ENCODE data around the gene GPC5. TPM values are rescaled to one million over a fixed set of nuclear protein-coding genes. Genes with fewer than 3 reads are reported as not detected.

Gene GPC5
- total and polyA plus RNA-seq, 11 donors = 0.14 to 2.9 (median 0.84) TPM; not detected in 1

DNA sequence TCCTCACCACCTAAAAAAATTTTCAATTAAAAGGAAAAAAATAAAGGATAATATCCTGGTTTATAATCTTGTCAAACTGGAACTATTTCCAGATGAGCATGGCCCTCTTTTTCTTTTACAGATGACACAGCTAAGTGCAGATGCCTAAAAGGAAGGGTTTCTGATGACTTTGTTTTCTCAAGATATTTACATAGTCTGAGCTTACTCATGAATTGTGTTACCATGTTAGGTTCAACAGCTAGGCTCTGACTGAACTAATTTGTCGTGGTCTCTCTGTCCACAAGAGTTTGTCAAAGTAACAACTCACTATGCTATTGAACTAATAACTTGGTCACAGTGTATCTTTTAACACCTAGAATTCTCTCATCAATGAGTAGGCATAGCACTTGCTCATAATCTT, 780.8 kb downstream of the GPC5 start:
- intact Hi-C loops (cut with DNase I) = no loop called here
- Histone ChIP-seq H3K36me3 (no peaks in the 10 kb centered on the region), H3K27me3 (no peaks in the 10 kb centered on the region), H3K4me3 (no peak overlapping the region), H3K4me1 (no peaks in the 10 kb centered on the region), H3K27ac (no peak overlapping the region), H3K9me3 (no peaks in the 10 kb centered on the region)
- 81 to 90% (median 83%) methylated on average over 1 of the region's 1 CpG for WGBS, 4 donors
- TF ChIP-seq CTCF (IDR thresholded peaks at IDR 0.05) = no peak
- TF ChIP-seq POLR2A (IDR thresholded peaks at IDR 0.05) = no peak
- no peak for DNase-seq
- no peak for ATAC-seq

GRCh38 chr13:92187378-92187989, 789.1 kb downstream of the GPC5 start:
- ATAC-seq = peak in 1 of 4 donors; percentile 52
- TF ChIP-seq POLR2A (IDR thresholded peaks at IDR 0.05) (no peak), CTCF (IDR thresholded peaks at IDR 0.05) (peak; percentile 60 to 85 (median 75))
- Histone ChIP-seq H3K27ac (no peak overlapping the region), H3K4me1 (no peaks in the 10 kb centered on the region), H3K27me3 (no peaks in the 10 kb centered on the region), H3K36me3 (no peaks in the 10 kb centered on the region), H3K9me3 (peaks cover 0 to 10% (median 0%) of the 10 kb centered on the region in 12 donors), H3K4me3 (no peak overlapping the region)
- intact Hi-C loops (cut with DNase I) = loop anchor here in 7 of 10 donors (2.0 to 10.0 kb wide), 3 partner anchors 167 to 170 kb away; no protein-coding TSS in a partner anchor
- no peak for DNase-seq
- WGBS, 4 donors = 0 to 3% (median 0%) methylated on average over 1 of the region's 1 CpG

GRCh38 chr13:92188574-92188973, 790.2 kb downstream of the GPC5 start:
- no peaks in the 10 kb centered on the region for H3K27me3 ChIP-seq
- 81 to 90% (median 86%) methylated on average over 2 of the region's 2 CpGs for WGBS, 4 donors

More at GRCh38 chr13:92188574-92188973, 790.2 kb downstream of the GPC5 start:
- Histone ChIP-seq H3K27ac (no peak overlapping the region), H3K4me3 (no peak overlapping the region), H3K9me3 (peaks cover 0 to 10% (median 0%) of the 10 kb centered on the region in 12 donors), H3K36me3 (no peaks in the 10 kb centered on the region), H3K4me1 (no peaks in the 10 kb centered on the region)
- intact Hi-C loops (cut with DNase I) = loop anchor here in 6 of 10 donors (5.0 to 10.0 kb wide), 2 partner anchors 166 to 169 kb away; no protein-coding TSS in a partner anchor
- DNase-seq (no peak), ATAC-seq (no peak)
- TF ChIP-seq CTCF (IDR thresholded peaks at IDR 0.05) (no peak), POLR2A (IDR thresholded peaks at IDR 0.05) (no peak)
